B cell (primary cell): ENCODE data around the gene C22orf15.

ENCODE experiments used
- CTCF ChIP-seq: fragments of 200-600 bp; IDR thresholded peaks from one replicate; pipeline ENCODE4 v1.8.0; 2022; ENCODE audit warnings: antibody characterized with exemption, mild to moderate bottlenecking
- EZH2 ChIP-seq: IDR thresholded peaks from 2 replicates; pipeline ENCODE4 v1.6.1; 2012; ENCODE audit warnings: borderline replicate concordance, low read depth, mild to moderate bottlenecking, moderate library complexity, low read length; ENCODE audit not compliant: insufficient read depth, poor library complexity, severe bottlenecking

GRCh38 chr22:23779083-23779482 is 16.3 kb downstream of the C22orf15 start:
- TF ChIP-seq EZH2 (no peak), CTCF (no peak)
